Measurements from ENCODE around the gene RELN. TPM values are rescaled to one million over a fixed set of nuclear protein-coding genes. Genes with fewer than 3 reads are reported as not detected.

RELN gene
- total RNA-seq, 2 donors from 2014 or later = 3.9 to 8.5 TPM

DNA sequence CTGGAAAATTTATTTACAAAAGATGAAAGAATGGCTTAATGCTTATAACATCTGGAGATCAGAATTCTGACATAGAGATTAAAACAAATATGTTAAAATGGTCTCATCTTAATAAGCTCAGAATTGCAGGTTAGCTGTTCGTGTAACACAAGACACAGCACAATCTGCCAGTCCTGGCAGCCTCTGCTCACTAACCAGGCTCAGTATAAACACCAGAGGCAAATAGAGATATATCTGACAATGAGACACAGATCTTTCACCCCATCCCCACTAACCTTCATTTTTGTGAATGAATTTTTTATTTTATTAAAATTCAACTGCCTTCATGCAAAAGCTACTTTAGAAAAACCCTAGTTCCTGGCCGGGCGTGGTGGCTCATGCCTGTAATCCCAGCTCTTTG, 51.8 kb downstream of the RELN start:
- Mint-ChIP-seq H3K4me1 (no peaks in the 10 kb centered on the region), H3K4me3 (no peak overlapping the region), H3K27me3 (ENCODE audit: insufficient read depth) (no peaks in the 10 kb centered on the region), H3K9me3 (no peaks in the 10 kb centered on the region), H3K36me3 (ENCODE audit: low read depth) (no peaks in the 10 kb centered on the region), H3K27ac (no peak overlapping the region)
- WGBS, 2 experiments (ENCODE audit: insufficient coverage in 1 of 2, insufficient read length in 1 of 2) = 96 to 98% methylated on average over 3 of the region's 3 CpGs
- Histone ChIP-seq H3K9ac (ENCODE audit: extremely low read depth, low read length, poor library complexity, severe bottlenecking) (no peak overlapping the region), H3K9me3 (ENCODE audit: control insufficient read depth, low read length) (no peaks in the 10 kb centered on the region), H3K36me3 (ENCODE audit: control insufficient read depth, insufficient read depth, low read length) (no peaks in the 10 kb centered on the region), H3K27me3 (ENCODE audit: control insufficient read depth, insufficient read depth, low read length, poor library complexity, severe bottlenecking) (no peaks in the 10 kb centered on the region), H3K4me1 (ENCODE audit: control insufficient read depth, insufficient read depth, low read length) (no peaks in the 10 kb centered on the region), H3K4me3 (ENCODE audit: low read length) (no peak overlapping the region), H3K27ac (ENCODE audit: low read depth, low read length) (no peak overlapping the region)
- TF ChIP-seq, protein P1, sequence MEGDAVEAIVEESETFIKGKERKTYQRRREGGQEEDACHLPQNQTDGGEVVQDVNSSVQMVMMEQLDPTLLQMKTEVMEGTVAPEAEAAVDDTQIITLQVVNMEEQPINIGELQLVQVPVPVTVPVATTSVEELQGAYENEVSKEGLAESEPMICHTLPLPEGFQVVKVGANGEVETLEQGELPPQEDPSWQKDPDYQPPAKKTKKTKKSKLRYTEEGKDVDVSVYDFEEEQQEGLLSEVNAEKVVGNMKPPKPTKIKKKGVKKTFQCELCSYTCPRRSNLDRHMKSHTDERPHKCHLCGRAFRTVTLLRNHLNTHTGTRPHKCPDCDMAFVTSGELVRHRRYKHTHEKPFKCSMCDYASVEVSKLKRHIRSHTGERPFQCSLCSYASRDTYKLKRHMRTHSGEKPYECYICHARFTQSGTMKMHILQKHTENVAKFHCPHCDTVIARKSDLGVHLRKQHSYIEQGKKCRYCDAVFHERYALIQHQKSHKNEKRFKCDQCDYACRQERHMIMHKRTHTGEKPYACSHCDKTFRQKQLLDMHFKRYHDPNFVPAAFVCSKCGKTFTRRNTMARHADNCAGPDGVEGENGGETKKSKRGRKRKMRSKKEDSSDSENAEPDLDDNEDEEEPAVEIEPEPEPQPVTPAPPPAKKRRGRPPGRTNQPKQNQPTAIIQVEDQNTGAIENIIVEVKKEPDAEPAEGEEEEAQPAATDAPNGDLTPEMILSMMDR (conservative IDR thresholded peaks at IDR 0.05) = no peak
- DNase-seq = no peak

DNA sequence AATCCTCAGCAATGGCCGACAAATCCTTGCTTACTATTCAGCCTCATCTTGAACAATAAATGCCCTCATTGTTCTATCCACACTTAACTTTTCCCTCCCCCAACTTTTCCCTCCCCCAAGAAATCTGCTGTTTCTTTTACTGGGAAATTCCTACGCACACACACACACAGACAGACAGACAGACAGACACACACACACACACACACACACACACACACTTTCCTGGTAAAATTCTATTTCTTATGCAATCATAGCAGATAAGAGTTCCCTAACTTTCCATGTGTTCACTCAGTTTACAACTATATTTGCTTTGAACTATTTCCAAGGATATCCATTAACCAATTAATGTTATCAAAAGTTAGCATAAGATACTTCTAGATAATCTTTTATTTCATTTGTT, 52.9 kb downstream of the RELN start:
- H3K27me3 Mint-ChIP-seq (ENCODE audit: insufficient read depth) = no peaks in the 10 kb centered on the region
- no peaks in the 10 kb centered on the region for H3K4me1 ChIP-seq (ENCODE audit: control insufficient read depth, insufficient read depth, low read length)
- no peaks in the 10 kb centered on the region for H3K9me3 ChIP-seq (ENCODE audit: control insufficient read depth, low read length)
- H3K4me3 ChIP-seq (ENCODE audit: low read length) = no peak overlapping the region
- no peaks in the 10 kb centered on the region for H3K9me3 Mint-ChIP-seq
- H3K9ac ChIP-seq (ENCODE audit: extremely low read depth, low read length, poor library complexity, severe bottlenecking) = no peak overlapping the region
- WGBS, 2 experiments (ENCODE audit: insufficient coverage in 1 of 2, insufficient read length in 1 of 2) = 80 to 89% methylated on average over 1 to 2 of the region's 2 CpGs
- H3K27me3 ChIP-seq (ENCODE audit: control insufficient read depth, insufficient read depth, low read length, poor library complexity, severe bottlenecking) = no peaks in the 10 kb centered on the region
- TF ChIP-seq, protein P1 (conservative IDR thresholded peaks at IDR 0.05) = no peak
- no peak overlapping the region for H3K27ac ChIP-seq (ENCODE audit: low read depth, low read length)
- no peak for DNase-seq
- no peaks in the 10 kb centered on the region for H3K4me1 Mint-ChIP-seq
- no peaks in the 10 kb centered on the region for H3K36me3 ChIP-seq (ENCODE audit: control insufficient read depth, insufficient read depth, low read length)
- H3K4me3 Mint-ChIP-seq = no peak overlapping the region
- no peaks in the 10 kb centered on the region for H3K36me3 Mint-ChIP-seq (ENCODE audit: low read depth)
- H3K27ac Mint-ChIP-seq = no peak overlapping the region

DNA sequence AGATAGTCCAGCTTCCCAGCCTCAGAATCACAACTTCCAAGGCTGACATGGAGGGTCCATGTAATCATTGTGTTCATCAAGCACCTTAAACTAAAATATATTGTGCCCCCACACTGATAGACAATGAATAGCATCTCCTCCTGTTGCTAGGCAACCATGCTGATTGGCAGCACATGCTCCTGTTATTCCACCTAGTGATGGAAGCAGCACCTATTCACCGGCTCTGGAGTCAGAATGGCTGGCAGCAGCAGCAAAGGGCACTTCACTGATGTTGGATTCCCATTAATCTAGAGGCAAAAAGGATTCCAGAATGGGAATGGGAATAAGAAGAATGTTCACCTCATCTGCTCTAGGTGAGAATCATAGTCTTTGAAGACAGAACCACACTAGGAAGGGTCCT, 55.0 kb downstream of the RELN start:
- Mint-ChIP-seq H3K36me3 (ENCODE audit: low read depth) (no peaks in the 10 kb centered on the region), H3K4me3 (no peak overlapping the region), H3K4me1 (no peaks in the 10 kb centered on the region), H3K27me3 (ENCODE audit: insufficient read depth) (no peaks in the 10 kb centered on the region), H3K27ac (no peak overlapping the region), H3K9me3 (no peaks in the 10 kb centered on the region)
- no peak for DNase-seq
- Histone ChIP-seq H3K9ac (ENCODE audit: extremely low read depth, low read length, poor library complexity, severe bottlenecking) (no peak overlapping the region), H3K27me3 (ENCODE audit: control insufficient read depth, insufficient read depth, low read length, poor library complexity, severe bottlenecking) (no peaks in the 10 kb centered on the region), H3K4me3 (ENCODE audit: low read length) (no peak overlapping the region), H3K9me3 (ENCODE audit: control insufficient read depth, low read length) (no peaks in the 10 kb centered on the region), H3K4me1 (ENCODE audit: control insufficient read depth, insufficient read depth, low read length) (no peaks in the 10 kb centered on the region), H3K27ac (ENCODE audit: low read depth, low read length) (no peak overlapping the region), H3K36me3 (ENCODE audit: control insufficient read depth, insufficient read depth, low read length) (no peaks in the 10 kb centered on the region)
- TF ChIP-seq, protein P1 (conservative IDR thresholded peaks at IDR 0.05) = no peak
- WGBS, 2 experiments (ENCODE audit: insufficient coverage in 1 of 2, insufficient read length in 1 of 2) = 0% methylated on average over 1 of the region's 1 CpG

Measured in endodermal cell (in vitro differentiated cells).